Stimulated activated CD4-positive, alpha-beta T cell treated with anti-CD3 and anti-CD28 coated beads, TNF-alpha, amount 100 ng/mL, for 1 hour (primary cell): ENCODE measurements around the gene FAM234A.
"Not testable (repeated sequence)": the region's sequence is repeated elsewhere in the genome, so short reads cannot be mapped to it uniquely, and the experiment has no call there.

Experiments used
- DNase-seq, 3 donors: peaks; one replicate each; pipeline ENCODE4 v3.0.0-alpha.2; 2020; ENCODE audit warnings: low read depth in 3 of 3, low spot score in 1 of 3

The FAM234A gene

GRCh38 chr16:229731-230281 lies 4.8 kb upstream of the FAM234A start:
- no peak for DNase-seq

- not testable (repeated sequence) for DNase-seq
Observed at GRCh38 chr16:230351-230750, 4.3 kb upstream of the FAM234A start.

- no peak for DNase-seq
Observed at GRCh38 chr16:230949-231348, 3.7 kb upstream of the FAM234A start.

GRCh38 chr16:239948-240277 lies 5.3 kb downstream of the FAM234A start:
- DNase-seq = no peak

GRCh38 chr16:240559-240958 lies 5.9 kb downstream of the FAM234A start:
- DNase-seq = no peak

GRCh38 chr16:242281-242680 lies 7.7 kb downstream of the FAM234A start:
- DNase-seq = no peak

- DNase-seq = no peak
Observed at GRCh38 chr16:243348-243747, 8.7 kb downstream of the FAM234A start.

GRCh38 chr16:245105-245504 lies 10.5 kb downstream of the FAM234A start:
- no peak for DNase-seq

- no peak for DNase-seq
Observed at GRCh38 chr16:247027-247426, 12.4 kb downstream of the FAM234A start.

GRCh38 chr16:249431-249830 lies 14.8 kb downstream of the FAM234A start:
- DNase-seq = no peak

GRCh38 chr16:252366-253337 lies 18.0 kb downstream of the FAM234A start:
- no peak for DNase-seq

GRCh38 chr16:253833-254232 lies 19.2 kb downstream of the FAM234A start:
- no peak for DNase-seq

GRCh38 chr16:254461-254860 lies 19.8 kb downstream of the FAM234A start:
- no peak for DNase-seq

GRCh38 chr16:255183-255582 lies 20.6 kb downstream of the FAM234A start:
- DNase-seq = no peak

- DNase-seq = not testable (repeated sequence)
Observed at GRCh38 chr16:258091-258490, 23.5 kb downstream of the FAM234A start.

GRCh38 chr16:259226-259625 lies 24.6 kb downstream of the FAM234A start:
- no peak for DNase-seq

GRCh38 chr16:259814-260253 lies 25.2 kb downstream of the FAM234A start:
- no peak for DNase-seq

- DNase-seq = no peak
Observed at GRCh38 chr16:260326-260725, 25.7 kb downstream of the FAM234A start.

- DNase-seq = no peak
Observed at GRCh38 chr16:261031-261691, 26.5 kb downstream of the FAM234A start.

GRCh38 chr16:262121-262745 lies 27.6 kb downstream of the FAM234A start:
- DNase-seq = no peak

GRCh38 chr16:263182-263774 lies 28.7 kb downstream of the FAM234A start:
- no peak for DNase-seq
